Activated CD4-positive, CD25-positive, alpha-beta regulatory T cell treated with anti-CD3 and anti-CD28 coated beads, Interleukin-2, amount 50 U/mL, for 16 hours (primary cell): Measurements from ENCODE around the gene PARVB.

Source experiments
- DNase-seq: peaks from one replicate; pipeline ENCODE4 v3.0.0-alpha.2; 2020; ENCODE audit warnings: low read depth, low spot score

PARVB gene

DNA sequence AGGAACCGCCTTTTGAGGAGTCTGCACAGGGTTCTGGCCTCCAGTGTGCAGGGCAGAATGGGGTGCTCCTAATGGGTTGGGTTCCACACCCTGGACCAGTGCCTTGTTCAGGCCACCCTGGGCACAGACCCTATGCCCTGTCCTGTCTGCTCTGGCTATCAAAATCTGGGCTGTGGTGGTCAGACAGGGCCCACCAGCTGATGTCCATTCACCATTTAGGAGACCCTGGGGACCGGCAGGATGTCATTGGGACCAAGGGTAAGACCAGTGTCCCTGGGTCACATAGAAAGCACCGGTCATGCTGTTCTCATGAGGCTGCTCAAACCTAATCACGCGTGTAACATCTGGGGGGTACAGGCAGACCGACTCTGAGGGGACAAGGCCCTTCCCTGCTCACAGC lies 194.0 kb downstream of the PARVB start:
- DNase-seq: no peak

DNA sequence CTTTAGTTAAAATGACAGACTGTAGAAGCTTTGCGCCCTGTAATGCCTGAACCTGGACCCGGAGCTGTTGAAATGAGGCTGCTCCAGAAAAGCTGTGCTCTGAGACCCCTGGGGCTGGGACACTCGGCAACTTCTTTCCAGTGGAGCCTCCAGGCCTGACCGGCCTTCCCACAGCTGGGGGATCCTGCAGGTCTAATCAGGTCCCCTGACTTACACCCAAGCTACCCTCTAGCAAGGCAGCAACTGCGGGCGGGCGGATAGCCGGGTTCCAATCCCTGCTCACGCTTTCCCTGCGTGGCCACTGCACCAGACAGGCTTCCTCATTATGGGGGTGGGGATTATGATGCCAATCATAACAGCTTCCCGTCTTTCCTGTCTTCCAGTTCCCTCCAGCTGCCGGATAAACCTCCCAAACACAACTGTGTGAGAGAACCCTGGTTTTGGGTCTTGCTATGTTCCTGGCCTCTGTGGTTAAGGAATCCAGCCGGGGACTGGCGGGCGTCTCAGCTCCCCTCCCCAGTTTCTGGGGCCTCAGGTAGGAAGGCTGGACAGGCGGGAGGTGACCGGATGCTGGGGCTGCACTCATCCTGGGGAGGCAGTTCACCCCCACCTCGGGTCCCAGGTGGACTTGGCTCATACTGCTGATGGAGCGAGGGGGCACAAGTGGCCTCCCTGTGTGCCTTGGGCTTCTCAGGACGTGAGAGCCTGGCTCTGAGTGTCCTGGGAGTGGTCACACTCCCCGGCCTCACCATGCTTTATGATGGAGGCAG lies 195.2 kb downstream of the PARVB start:
- no peak for DNase-seq

DNA sequence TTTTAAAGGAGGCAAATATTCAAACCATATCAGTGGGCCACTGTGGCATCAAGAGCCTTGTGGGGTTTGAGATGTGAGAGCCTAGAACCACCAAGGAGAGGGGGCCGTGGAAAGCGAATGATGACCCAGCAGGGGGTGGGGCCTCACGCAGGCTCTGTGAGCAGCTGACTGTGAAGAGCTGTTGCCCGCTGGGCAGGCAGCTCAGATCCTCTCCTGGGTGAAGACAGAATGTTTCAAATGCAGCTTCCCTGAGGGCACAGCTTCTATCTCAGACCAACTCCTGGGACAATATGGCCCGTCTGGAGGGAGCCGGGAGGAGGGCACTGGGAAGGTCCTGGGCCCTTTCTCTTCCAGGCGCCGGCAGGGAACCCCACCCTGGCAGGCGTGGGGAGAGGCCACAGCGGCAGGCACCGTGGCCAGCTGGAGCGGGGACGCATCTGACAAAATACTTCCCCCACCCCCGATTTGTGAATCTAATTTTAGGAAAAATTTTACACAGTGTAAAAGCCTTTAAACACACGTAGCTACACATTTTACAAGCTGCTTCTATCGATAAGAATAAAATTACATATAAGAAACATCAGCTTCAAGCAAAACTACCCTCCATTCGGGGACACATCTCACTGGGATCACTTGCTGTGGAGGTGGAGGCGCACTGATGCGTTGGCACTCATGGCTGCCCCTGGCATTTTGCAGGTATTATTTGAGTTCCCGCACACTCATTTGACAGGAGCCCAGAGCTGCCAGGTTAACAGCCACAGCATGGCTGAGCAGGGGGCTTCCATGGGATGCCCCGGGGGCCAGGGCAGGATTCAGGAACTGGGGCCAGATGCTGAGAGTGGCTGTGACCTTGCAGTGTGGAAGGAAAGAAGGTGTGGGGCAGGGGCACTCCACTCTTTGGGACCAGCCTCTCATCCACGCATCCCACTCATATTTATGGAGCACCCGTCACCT lies 196.9 kb downstream of the PARVB start:
- no peak for DNase-seq

DNA sequence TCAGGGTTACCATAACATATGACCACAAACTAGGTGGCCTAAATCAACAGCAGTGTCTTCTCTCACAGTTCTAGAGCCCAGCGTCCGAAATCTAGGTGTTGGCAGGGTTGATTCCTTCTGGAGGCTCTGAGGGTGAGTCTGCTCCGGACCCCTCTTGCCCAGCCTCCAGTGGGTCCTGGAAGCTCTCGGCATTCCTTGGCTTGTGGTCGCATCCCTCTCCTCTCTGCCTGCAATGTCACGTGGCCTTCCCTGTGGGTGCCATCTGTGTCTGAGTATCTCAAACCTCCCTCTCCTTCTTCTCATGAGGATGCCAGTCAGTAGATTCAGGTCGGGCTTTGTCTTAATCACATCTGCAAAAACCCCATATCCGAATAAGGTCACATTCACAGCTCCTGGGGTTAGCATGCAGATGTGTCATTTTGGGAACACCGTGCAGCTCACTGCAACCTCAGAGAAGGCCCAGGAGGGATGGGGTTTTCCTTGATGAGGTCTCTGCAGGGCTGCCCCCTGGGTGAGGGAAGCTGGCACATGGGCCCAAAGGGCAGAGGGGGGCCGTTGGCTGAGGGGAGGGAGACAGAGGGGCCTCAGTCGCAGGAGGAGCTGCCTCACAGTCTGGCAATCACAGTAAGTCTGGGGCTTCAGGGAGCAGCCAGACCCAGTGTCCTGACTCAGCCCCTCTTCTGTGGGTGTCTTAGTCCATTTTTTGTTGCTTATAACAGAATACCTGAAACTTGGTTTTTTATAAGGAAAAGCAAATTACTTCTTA lies 197.8 kb downstream of the PARVB start:
- DNase-seq: no peak
